Neural cell (in vitro differentiated cells): ENCODE data around the gene KRTAP12-1. TPM values are rescaled to one million over a fixed set of nuclear protein-coding genes. Genes with fewer than 3 reads are reported as not detected.

Experiments used
- H2AFZ ChIP-seq: fragments of 200-600, 300-800 bp; sonication (generic), shearing (Covaris generic); 2 replicates; pipeline ENCODE4 v1.6.0; 2014; ENCODE audit warnings: low read depth, mild to moderate bottlenecking, antibody characterized with exemption, low read length, moderate library complexity
- H3F3A ChIP-seq: fragments of 200-600 bp; shearing (Covaris generic); 2 replicates; pipeline ENCODE4 v1.6.1; 2016; ENCODE audit warnings: mild to moderate bottlenecking, moderate library complexity, mixed read lengths, antibody characterized with exemption, low read length; ENCODE audit not compliant: insufficient read depth, poor library complexity, severe bottlenecking
- H3K27ac ChIP-seq: fragments of 200-600, 300-800 bp; sonication (generic), shearing (Covaris generic); 2 replicates; pipeline ENCODE4 v1.5.1; 2014; ENCODE audit warnings: mild to moderate bottlenecking, low read length, moderate library complexity
- H3K27me3 ChIP-seq: fragments of 300-800, 200-600 bp; sonication (generic), shearing (Covaris generic); 2 replicates; pipeline ENCODE4 v1.6.0; 2014; ENCODE audit warnings: mild to moderate bottlenecking, low read depth, low read length, moderate library complexity; ENCODE audit not compliant: insufficient read depth
- H3K36me3 ChIP-seq: fragments of 300-800, 200-600 bp; sonication (generic), shearing (Covaris generic); 2 replicates; pipeline ENCODE4 v1.5.1; 2014; ENCODE audit warnings: mild to moderate bottlenecking, antibody characterized with exemption, low read length, moderate library complexity; ENCODE audit not compliant: insufficient read depth
- H3K4me2 ChIP-seq: fragments of 300-800, 200-600 bp; sonication (generic), shearing (Covaris generic); 2 replicates; pipeline ENCODE4 v1.6.0; 2014; ENCODE audit warnings: mild to moderate bottlenecking, low read length
- H3K4me3 ChIP-seq: fragments of 300-800, 200-600 bp; sonication (generic), shearing (Covaris generic); 2 replicates; pipeline ENCODE4 v1.5.1; 2014; ENCODE audit warnings: mild to moderate bottlenecking, low read length, moderate library complexity
- H3K79me2 ChIP-seq: fragments of 200-600 bp; shearing (Covaris generic); replicated peaks from 2 replicates; pipeline ENCODE4 v1.6.0; 2014; ENCODE audit warnings: mild to moderate bottlenecking, low read length, moderate library complexity; ENCODE audit not compliant: insufficient read depth
- H3K9ac ChIP-seq: fragments of 300-800, 200-600 bp; sonication (generic), shearing (Covaris generic); 2 replicates; pipeline ENCODE4 v1.6.1; 2016; ENCODE audit warnings: mild to moderate bottlenecking, low read length, mixed read lengths
- H3K9me2 ChIP-seq: fragments of 200-600 bp; shearing (Covaris generic); 2 replicates; pipeline ENCODE4 v1.6.1; 2016; ENCODE audit warnings: mild to moderate bottlenecking, low read length, mixed read lengths; ENCODE audit not compliant: insufficient read depth
- H3K9me3 ChIP-seq: fragments of 200-600, 300-800 bp; sonication (generic), shearing (Covaris generic); 2 replicates; pipeline ENCODE4 v1.6.1; 2016; ENCODE audit warnings: mild to moderate bottlenecking, mixed run types, low read length, moderate library complexity, mixed read lengths
- H4K20me1 ChIP-seq: fragments of 200-600 bp; shearing (Covaris generic); 2 replicates; pipeline ENCODE4 v1.6.1; 2016; ENCODE audit warnings: mild to moderate bottlenecking, mixed run types; ENCODE audit not compliant: insufficient read depth
- CTCF ChIP-seq: fragments of 450-650 bp; IDR thresholded peaks from 2 replicates; pipeline ENCODE4 v1.5.1; 2014; ENCODE audit warnings: antibody characterized with exemption, mild to moderate bottlenecking, moderate library complexity; ENCODE audit not compliant: poor library complexity, severe bottlenecking
- EP300 ChIP-seq: fragments of 450-650 bp; conservative IDR thresholded peaks from 2 replicates; pipeline ENCODE4 v1.6.1; 2014; ENCODE audit warnings: antibody characterized with exemption, mild to moderate bottlenecking, moderate library complexity; ENCODE audit not compliant: poor library complexity, severe bottlenecking
- EZH2 ChIP-seq: fragments of 200-600, 300-800 bp; shearing (Covaris generic), sonication (generic); IDR thresholded peaks from 2 replicates; pipeline ENCODE4 v1.6.1; 2014; ENCODE audit warnings: antibody characterized with exemption, low read length, borderline replicate concordance, mild to moderate bottlenecking; ENCODE audit not compliant: insufficient read depth, poor library complexity, severe bottlenecking
- MXI1 ChIP-seq: fragments of 450-650 bp; conservative IDR thresholded peaks from 2 replicates; pipeline ENCODE4 v1.6.1; 2014; ENCODE audit warnings: antibody characterized with exemption, mild to moderate bottlenecking; ENCODE audit not compliant: poor library complexity, severe bottlenecking
- POLR2AphosphoS5 ChIP-seq: IDR thresholded peaks from 2 replicates; pipeline ENCODE4 v1.6.1; 2012
- RAD21 ChIP-seq: fragments of 450-650 bp; conservative IDR thresholded peaks from 2 replicates; pipeline ENCODE4 v1.6.1; 2014; ENCODE audit warnings: antibody characterized with exemption, mild to moderate bottlenecking, moderate library complexity
- REST ChIP-seq: IDR thresholded peaks from 2 replicates; pipeline ENCODE4 v1.6.1; 2012; ENCODE audit warnings: borderline replicate concordance
- SMC3 ChIP-seq: fragments of 450-650 bp; conservative IDR thresholded peaks from 2 replicates; pipeline ENCODE4 v1.6.1; 2014; ENCODE audit warnings: antibody characterized with exemption, mild to moderate bottlenecking, moderate library complexity; ENCODE audit not compliant: poor library complexity
- TAF1 ChIP-seq: IDR thresholded peaks from 2 replicates; pipeline ENCODE4 v1.6.1; 2012; ENCODE audit warnings: low read depth
- polyA plus RNA-seq: library from polyadenylated mRNA; depleted of rRNA; stranded (reverse); fragments of >200 nt; gene quantifications from 2 replicates; pipeline ENCODE4 v1.2.3, GENCODE V29; 2014

The KRTAP12-1 gene
- polyA plus RNA-seq, 1 donor from 2014 or later, result not detected

- no peaks in the 10 kb centered on the region for H3K79me2 ChIP-seq
- TF ChIP-seq TAF1 (no peak), CTCF (no peak), SMC3 (no peak), EP300 (no peak), RAD21 (no peak), POLR2AphosphoS5 (no peak), MXI1 (no peak), EZH2 (no peak), REST (no peak)
- no peak overlapping the region for H2AFZ ChIP-seq
- H3F3A ChIP-seq, result no peaks in the 10 kb centered on the region
- peaks cover 10% of the 10 kb centered on the region for H3K9me3 ChIP-seq
- H4K20me1 ChIP-seq, result no peaks in the 10 kb centered on the region
- H3K9ac ChIP-seq, result no peak overlapping the region
- H3K27me3 ChIP-seq, result no peaks in the 10 kb centered on the region
- no peak overlapping the region for H3K27ac ChIP-seq
- no peak overlapping the region for H3K4me2 ChIP-seq
- H3K9me2 ChIP-seq, result no peaks in the 10 kb centered on the region
- H3K4me3 ChIP-seq, result no peak overlapping the region
- no peaks in the 10 kb centered on the region for H3K36me3 ChIP-seq
Observed at GRCh38 chr21:44696572-44696971, 14.6 kb upstream of the KRTAP12-1 start.

- H3K9me3 ChIP-seq, result peaks cover 10% of the 10 kb centered on the region
- no peaks in the 10 kb centered on the region for H3K36me3 ChIP-seq
- H3K79me2 ChIP-seq, result no peaks in the 10 kb centered on the region
- H3K9me2 ChIP-seq, result no peaks in the 10 kb centered on the region
- H4K20me1 ChIP-seq, result no peaks in the 10 kb centered on the region
- TF ChIP-seq TAF1, result no peak
- no peak for TF ChIP-seq EZH2
- TF ChIP-seq CTCF, result no peak
- TF ChIP-seq RAD21, result no peak
- no peak for TF ChIP-seq SMC3
- no peak for TF ChIP-seq EP300
- TF ChIP-seq REST, result no peak
- no peak for TF ChIP-seq POLR2AphosphoS5
- no peak for TF ChIP-seq MXI1
- H2AFZ ChIP-seq, result no peak overlapping the region
- H3K4me3 ChIP-seq, result no peak overlapping the region
- H3K27me3 ChIP-seq, result no peaks in the 10 kb centered on the region
- no peak overlapping the region for H3K9ac ChIP-seq
- no peak overlapping the region for H3K4me2 ChIP-seq
- no peak overlapping the region for H3K27ac ChIP-seq
- no peaks in the 10 kb centered on the region for H3F3A ChIP-seq
Observed at GRCh38 chr21:44695641-44696040, 13.7 kb upstream of the KRTAP12-1 start.
